ENCODE measurements around the gene RAB40B. TPM values are rescaled to one million over a fixed set of nuclear protein-coding genes. Genes with fewer than 3 reads are reported as not detected.

Gene RAB40B
- total RNA-seq, 1 experiment from 2014 or later, result 22.1 TPM

- Histone ChIP-seq H3K4me2 (ENCODE audit: low read length) (no peak overlapping the region), H4K20me1 (ENCODE audit: insufficient read depth) (no peaks in the 10 kb centered on the region), H3K36me3 (ENCODE audit: control insufficient read depth in 1 of 2, insufficient read depth in 2 of 2, low read length in 2 of 2) (no peaks in the 10 kb centered on the region), H3K9me2 (ENCODE audit: insufficient read depth) (no peaks in the 10 kb centered on the region), H3K9me3 (ENCODE audit: control insufficient read depth in 1 of 2, insufficient read depth in 1 of 2, low read depth in 1 of 2, low read length in 2 of 2) (peaks cover 0 to 5% of the 10 kb centered on the region in 2 experiments; a peak in 1 of 4 replicates), H3K4me1 (ENCODE audit: control insufficient read depth in 1 of 2, insufficient read depth in 2 of 2, low read length in 2 of 2) (peaks cover 0 to 4% of the 10 kb centered on the region in 2 experiments; a peak in 1 of 4 replicates), H2AFZ (ENCODE audit: low read depth, low read length, poor library complexity, severe bottlenecking) (no peak overlapping the region), H3K9ac (ENCODE audit: low read length) (no peak overlapping the region), H3K27me3 (ENCODE audit: insufficient read depth, low read length) (no peaks in the 10 kb centered on the region), H3K4me3 (replicated peaks in 1 of 2; ENCODE audit: low read depth in 1 of 2, low read length in 2 of 2) (no peak overlapping the region), H3K79me2 (ENCODE audit: insufficient read depth, low read length) (no peaks in the 10 kb centered on the region), H3K27ac (ENCODE audit: low read depth, low read length) (no peak overlapping the region)
- DNase-seq (ENCODE audit: low read depth, low spot score), result no peak
- TF ChIP-seq RAD21 (IDR thresholded peaks at IDR 0.05; ENCODE audit: low read depth) (no peak), TCF7L2 (IDR thresholded peaks at IDR 0.05; ENCODE audit: borderline replicate concordance, extremely low read depth, insufficient read depth, insufficient read length) (no peak), EGR1 (IDR thresholded peaks at IDR 0.05; ENCODE audit: low read depth) (no peak), EZH2 (IDR thresholded peaks at IDR 0.05) (no peak), CEBPB (IDR thresholded peaks at IDR 0.05; ENCODE audit: low read depth) (no peak), SIN3A (IDR thresholded peaks at IDR 0.05; ENCODE audit: low read depth) (no peak), FOSL1 (IDR thresholded peaks at IDR 0.05; ENCODE audit: low read depth) (no peak), SP1 (IDR thresholded peaks at IDR 0.05; ENCODE audit: low read depth) (no peak), ATF3 (IDR thresholded peaks at IDR 0.05) (no peak)
- TF ChIP-seq, protein P1, sequence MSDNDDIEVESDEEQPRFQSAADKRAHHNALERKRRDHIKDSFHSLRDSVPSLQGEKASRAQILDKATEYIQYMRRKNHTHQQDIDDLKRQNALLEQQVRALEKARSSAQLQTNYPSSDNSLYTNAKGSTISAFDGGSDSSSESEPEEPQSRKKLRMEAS (IDR thresholded peaks at IDR 0.05), result no peak
- TF ChIP-seq, protein P2, sequence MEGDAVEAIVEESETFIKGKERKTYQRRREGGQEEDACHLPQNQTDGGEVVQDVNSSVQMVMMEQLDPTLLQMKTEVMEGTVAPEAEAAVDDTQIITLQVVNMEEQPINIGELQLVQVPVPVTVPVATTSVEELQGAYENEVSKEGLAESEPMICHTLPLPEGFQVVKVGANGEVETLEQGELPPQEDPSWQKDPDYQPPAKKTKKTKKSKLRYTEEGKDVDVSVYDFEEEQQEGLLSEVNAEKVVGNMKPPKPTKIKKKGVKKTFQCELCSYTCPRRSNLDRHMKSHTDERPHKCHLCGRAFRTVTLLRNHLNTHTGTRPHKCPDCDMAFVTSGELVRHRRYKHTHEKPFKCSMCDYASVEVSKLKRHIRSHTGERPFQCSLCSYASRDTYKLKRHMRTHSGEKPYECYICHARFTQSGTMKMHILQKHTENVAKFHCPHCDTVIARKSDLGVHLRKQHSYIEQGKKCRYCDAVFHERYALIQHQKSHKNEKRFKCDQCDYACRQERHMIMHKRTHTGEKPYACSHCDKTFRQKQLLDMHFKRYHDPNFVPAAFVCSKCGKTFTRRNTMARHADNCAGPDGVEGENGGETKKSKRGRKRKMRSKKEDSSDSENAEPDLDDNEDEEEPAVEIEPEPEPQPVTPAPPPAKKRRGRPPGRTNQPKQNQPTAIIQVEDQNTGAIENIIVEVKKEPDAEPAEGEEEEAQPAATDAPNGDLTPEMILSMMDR (IDR thresholded peaks at IDR 0.05 in 2 of 3, conservative IDR thresholded peaks at IDR 0.05 in 1 of 3; ENCODE audit: borderline replicate concordance in 1 of 3, insufficient read depth in 1 of 3, low read depth in 2 of 3, low read length in 2 of 3), result no peak
- TF ChIP-seq, protein P3, sequence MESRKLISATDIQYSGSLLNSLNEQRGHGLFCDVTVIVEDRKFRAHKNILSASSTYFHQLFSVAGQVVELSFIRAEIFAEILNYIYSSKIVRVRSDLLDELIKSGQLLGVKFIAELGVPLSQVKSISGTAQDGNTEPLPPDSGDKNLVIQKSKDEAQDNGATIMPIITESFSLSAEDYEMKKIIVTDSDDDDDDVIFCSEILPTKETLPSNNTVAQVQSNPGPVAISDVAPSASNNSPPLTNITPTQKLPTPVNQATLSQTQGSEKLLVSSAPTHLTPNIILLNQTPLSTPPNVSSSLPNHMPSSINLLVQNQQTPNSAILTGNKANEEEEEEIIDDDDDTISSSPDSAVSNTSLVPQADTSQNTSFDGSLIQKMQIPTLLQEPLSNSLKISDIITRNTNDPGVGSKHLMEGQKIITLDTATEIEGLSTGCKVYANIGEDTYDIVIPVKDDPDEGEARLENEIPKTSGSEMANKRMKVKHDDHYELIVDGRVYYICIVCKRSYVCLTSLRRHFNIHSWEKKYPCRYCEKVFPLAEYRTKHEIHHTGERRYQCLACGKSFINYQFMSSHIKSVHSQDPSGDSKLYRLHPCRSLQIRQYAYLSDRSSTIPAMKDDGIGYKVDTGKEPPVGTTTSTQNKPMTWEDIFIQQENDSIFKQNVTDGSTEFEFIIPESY (IDR thresholded peaks at IDR 0.05; ENCODE audit: extremely low read depth, insufficient replicate concordance, low read length), result no peak
- ATAC-seq, result no peak
- ChIA-PET CTCF (no interaction called here), POLR2A (no interaction called here), RAD21 (ENCODE audit: low non-redundant PET in 1 of 2, low total read pairs in 2 of 2, uncharacterized antibody in 2 of 2, unreplicated experiment in 2 of 2) (no interaction called here)
- intact Hi-C loops (cut with micrococcal nuclease), result no loop called here
- BruUV-seq (replicated peaks), result no TSS peak
Measured at GRCh38 chr17:82663381-82664275, 34.9 kb downstream of the RAB40B start.
